Cardiac muscle cell (in vitro differentiated cells and primary cell): ENCODE data around the gene MRPL51. TPM values are rescaled to one million over a fixed set of nuclear protein-coding genes. Genes with fewer than 3 reads are reported as not detected.

Source experiments
- DNase-seq, 2 donors: peaks; one replicate each; pipeline versions ENCODE4 v3.0.0 to v3.0.0-alpha.2; 2010 to 2017; ENCODE audit warnings: low read depth in 1 of 2, low spot score in 1 of 2
- H3K27ac ChIP-seq: fragments of 200-600 bp; sonication (generic); 2 replicates; pipeline ENCODE4 v1.5.1; 2016
- H3K27me3 ChIP-seq: fragments of 200-600 bp; sonication (generic); 2 replicates; pipeline ENCODE4 v1.6.0; 2016; ENCODE audit warnings: control low read depth
- H3K36me3 ChIP-seq: fragments of 200-600 bp; sonication (generic); 2 replicates; pipeline ENCODE4 v1.5.1; 2016; ENCODE audit warnings: control low read depth
- H3K4me1 ChIP-seq: fragments of 200-600 bp; sonication (generic); 2 replicates; pipeline ENCODE4 v1.8.1; 2017; ENCODE audit warnings: low read depth, mild to moderate bottlenecking, mixed run types
- H3K4me3 ChIP-seq: fragments of 200-600 bp; sonication (generic); 2 replicates; pipeline ENCODE4 v1.5.1; 2016; ENCODE audit warnings: mild to moderate bottlenecking
- H3K9me3 ChIP-seq: fragments of 200-600 bp; sonication (generic); 2 replicates; pipeline ENCODE4 v1.5.1; 2017; ENCODE audit warnings: low read depth, mild to moderate bottlenecking, control low read depth
- CTCF ChIP-seq: IDR thresholded peaks from 2 replicates; pipeline ENCODE4 v1.5.1; 2012; ENCODE audit warnings: low read depth, mild to moderate bottlenecking, low read length
- polyA plus RNA-seq: library from polyadenylated mRNA; unstranded; fragments of >200 nt; fragmentation: Nextera tagmentation; extraction: Ambion mirVana; gene quantifications from 2 replicates; pipeline ENCODE4 v1.2.1, GENCODE V29; 2016
- total RNA-seq: library from RNA; depleted of rRNA; stranded (reverse); fragments of >200 nt; gene quantifications from 2 replicates; pipeline ENCODE4 v1.2.3, GENCODE V29; 2016

The MRPL51 gene
- total and polyA plus RNA-seq, 2 experiments from 2014 or later = 75.1 to 279 TPM

DNA sequence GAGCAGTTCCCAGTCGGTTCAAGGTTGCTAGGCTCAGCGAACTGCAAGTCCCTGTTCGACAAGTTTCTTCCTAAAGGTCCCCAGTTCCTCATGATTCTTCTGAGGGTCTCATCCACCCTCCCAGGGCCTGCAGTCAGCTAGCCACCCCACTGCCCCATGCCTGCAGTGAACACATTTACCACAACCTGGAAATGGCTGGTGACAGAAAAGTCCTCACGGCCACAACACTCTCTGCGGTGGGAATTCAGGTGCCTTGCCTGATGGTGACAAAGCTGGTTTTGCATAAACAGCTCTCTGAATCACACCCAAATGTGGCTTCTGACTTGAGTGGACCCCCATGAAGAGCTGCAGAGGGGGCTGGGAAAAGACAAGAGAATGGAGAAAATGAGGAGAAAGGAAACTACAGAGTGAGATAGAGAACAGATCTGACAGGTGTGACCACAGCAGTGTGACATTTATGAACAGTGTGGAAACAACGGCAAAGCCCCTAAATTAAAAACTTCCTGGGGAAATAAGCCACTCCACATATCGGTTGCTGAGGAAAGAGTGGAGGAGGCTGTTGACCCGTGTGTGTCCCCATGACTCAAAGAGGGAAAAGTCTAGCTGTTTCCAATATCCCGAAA is 49.6 kb downstream of the MRPL51 start:
- Histone ChIP-seq H3K27me3 (no peaks in the 10 kb centered on the region), H3K4me1 (no peaks in the 10 kb centered on the region), H3K9me3 (no peaks in the 10 kb centered on the region), H3K4me3 (no peak overlapping the region), H3K36me3 (no peaks in the 10 kb centered on the region), H3K27ac (no peak overlapping the region)
- TF ChIP-seq CTCF = no peak
- DNase-seq = no peak

DNA sequence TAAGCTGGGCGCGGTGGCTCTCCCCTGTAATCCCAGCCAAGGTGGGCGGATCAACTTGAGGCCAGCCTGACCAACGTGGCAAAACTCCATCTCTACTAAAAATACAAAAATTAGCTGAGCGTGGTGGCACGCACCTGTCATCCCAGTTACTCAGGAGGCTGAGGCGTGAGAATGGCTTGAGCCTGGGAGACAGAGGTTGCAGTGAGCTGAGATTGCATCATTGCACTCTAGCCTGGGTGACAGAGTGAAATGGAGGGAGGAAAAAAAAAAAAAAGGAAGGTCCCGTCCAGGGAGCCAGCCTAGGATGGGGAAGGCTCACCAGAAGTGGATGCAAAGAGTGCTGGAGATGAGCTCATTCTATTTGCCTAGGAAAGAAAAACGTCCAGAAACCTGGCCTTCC is 50.2 kb downstream of the MRPL51 start:
- H3K4me3 ChIP-seq = no peak overlapping the region
- DNase-seq = no peak
- H3K4me1 ChIP-seq = no peaks in the 10 kb centered on the region
- no peak for TF ChIP-seq CTCF
- H3K9me3 ChIP-seq = no peaks in the 10 kb centered on the region
- no peaks in the 10 kb centered on the region for H3K36me3 ChIP-seq
- no peaks in the 10 kb centered on the region for H3K27me3 ChIP-seq
- no peak overlapping the region for H3K27ac ChIP-seq

Other genes starting within 250 kb of the MRPL51 start
- gene PLEKHG6, start 182.6 kb downstream of the MRPL51 start, total RNA-seq = 0.86 and 0.99 TPM in 2 replicates
- gene PLEKHG6, start 182.6 kb downstream of the MRPL51 start, polyA plus RNA-seq = 0.39 and 1.2 TPM in 2 replicates
- 32.8 and 33.3 TPM in 2 replicates for gene TNFRSF1A, start 151.2 kb downstream of the MRPL51 start, total RNA-seq
- gene TNFRSF1A, start 151.2 kb downstream of the MRPL51 start, polyA plus RNA-seq = 41.7 and 42.3 TPM in 2 replicates
- gene SCNN1A, start 117.7 kb downstream of the MRPL51 start, total RNA-seq = 0.25 and 0.66 TPM in 2 replicates
- gene SCNN1A, start 117.7 kb downstream of the MRPL51 start, polyA plus RNA-seq = not detected in 2 replicates
- gene LTBR, start 109.1 kb downstream of the MRPL51 start, total RNA-seq = 2.2 and 4.1 TPM in 2 replicates
- gene LTBR, start 109.1 kb downstream of the MRPL51 start, polyA plus RNA-seq = 0.65 and 2.4 TPM in 2 replicates
- gene CD27, start 48.3 kb downstream of the MRPL51 start, total RNA-seq = not detected in 2 replicates
- gene CD27, start 48.3 kb downstream of the MRPL51 start, polyA plus RNA-seq = 0.32 and 0.35 TPM in 2 replicates
- gene TAPBPL, start 41.2 kb downstream of the MRPL51 start, total RNA-seq = 2.8 and 3.4 TPM in 2 replicates
- gene TAPBPL, start 41.2 kb downstream of the MRPL51 start, polyA plus RNA-seq = 1.5 and 3.3 TPM in 2 replicates
- 15.1 and 17.7 TPM in 2 replicates for gene VAMP1, start 22.6 kb downstream of the MRPL51 start, total RNA-seq
- gene VAMP1, start 22.6 kb downstream of the MRPL51 start, polyA plus RNA-seq = 14.9 and 28.4 TPM in 2 replicates
- 134 and 156 TPM in 2 replicates for gene NCAPD2, start 840 bp upstream of the MRPL51 start, total RNA-seq
- gene NCAPD2, start 840 bp upstream of the MRPL51 start, polyA plus RNA-seq = 20.2 and 70.7 TPM in 2 replicates
- 8,013 and 12,904 TPM in 2 replicates for gene GAPDH, start 41.3 kb upstream of the MRPL51 start, total RNA-seq
- 11,564 and 14,299 TPM in 2 replicates for gene GAPDH, start 41.3 kb upstream of the MRPL51 start, polyA plus RNA-seq
- gene IFFO1, start 62.8 kb upstream of the MRPL51 start, total RNA-seq = 18.0 and 29.0 TPM in 2 replicates
- 25.4 and 28.4 TPM in 2 replicates for gene IFFO1, start 62.8 kb upstream of the MRPL51 start, polyA plus RNA-seq
- gene NOP2, start 75.0 kb upstream of the MRPL51 start, total RNA-seq = 20.4 and 45.5 TPM in 2 replicates
- 36.2 and 38.2 TPM in 2 replicates for gene NOP2, start 75.0 kb upstream of the MRPL51 start, polyA plus RNA-seq
- 363 and 580 TPM in 2 replicates for gene CHD4, start 114.1 kb upstream of the MRPL51 start, total RNA-seq
- gene CHD4, start 114.1 kb upstream of the MRPL51 start, polyA plus RNA-seq = 155 and 204 TPM in 2 replicates
- gene LPAR5, start 142.7 kb upstream of the MRPL51 start, total RNA-seq = 0.07 and 0.71 TPM in 2 replicates
- 0.10 and 0.78 TPM in 2 replicates for gene LPAR5, start 142.7 kb upstream of the MRPL51 start, polyA plus RNA-seq
- 0.99 and 2.8 TPM in 2 replicates for gene ACRBP, start 154.2 kb upstream of the MRPL51 start, total RNA-seq
- 2.6 and 7.0 TPM in 2 replicates for gene ACRBP, start 154.2 kb upstream of the MRPL51 start, polyA plus RNA-seq
- 95.2 and 107 TPM in 2 replicates for gene ING4, start 169.9 kb upstream of the MRPL51 start, total RNA-seq
- 95.3 and 96.2 TPM in 2 replicates for gene ING4, start 169.9 kb upstream of the MRPL51 start, polyA plus RNA-seq
- gene ZNF384, start 196.1 kb upstream of the MRPL51 start, total RNA-seq = 39.4 and 44.9 TPM in 2 replicates
- gene ZNF384, start 196.1 kb upstream of the MRPL51 start, polyA plus RNA-seq = 38.2 and 44.1 TPM in 2 replicates
- 0.36 and 5.5 TPM in 2 replicates for gene PIANP, start 207.6 kb upstream of the MRPL51 start, total RNA-seq
- gene PIANP, start 207.6 kb upstream of the MRPL51 start, polyA plus RNA-seq = 4.1 and 5.0 TPM in 2 replicates
- 71.0 and 82.1 TPM in 2 replicates for gene COPS7A, start 230.8 kb upstream of the MRPL51 start, total RNA-seq
- 97.7 and 108 TPM in 2 replicates for gene COPS7A, start 230.8 kb upstream of the MRPL51 start, polyA plus RNA-seq